HepG2 (cell line): ENCODE results near the gene SKIC2. TPM values are rescaled to one million over a fixed set of nuclear protein-coding genes. Genes with fewer than 3 reads are reported as not detected.
A peak's percentile ranks its signal among the peaks of the same experiment; 100 is the strongest.

ENCODE experiments used
- ADNP ChIP-seq: sonication (generic); formaldehyde crosslinking; IDR thresholded peaks from 2 replicates; pipeline ENCODE4 v1.4.0; 2020; ENCODE audit warnings: missing genetic modification reagents
- AGO2 ChIP-seq: fragments of 200-400 bp; formaldehyde crosslinking; optimal IDR thresholded peaks from 2 replicates; pipeline ENCODE3; 2017; ENCODE audit warnings: mild to moderate bottlenecking, low read depth, low read length, moderate library complexity
- CEBPG ChIP-seq: IDR thresholded peaks from 2 replicates; pipeline ENCODE4 v1.6.1; 2016
- HDAC1 ChIP-seq: sonication (generic); formaldehyde crosslinking; IDR thresholded peaks from 2 replicates; pipeline ENCODE4 v1.5.1; 2020; ENCODE audit warnings: mild to moderate bottlenecking, missing genetic modification reagents
- IKZF4 ChIP-seq: sonication (generic); formaldehyde crosslinking; IDR thresholded peaks from 2 replicates; pipeline ENCODE4 v1.5.1; 2020; ENCODE audit warnings: borderline replicate concordance, mild to moderate bottlenecking, low read depth, missing genetic modification reagents; ENCODE audit errors: not compliant biosample characterization
- NCOR1 ChIP-seq: fragments of 200-600 bp; sonication (generic); IDR thresholded peaks from 2 replicates; pipeline ENCODE4 v1.7.0; 2017; ENCODE audit warnings: antibody characterized with exemption, low read length, borderline replicate concordance
- RAD51 ChIP-seq: fragments of 450-650 bp; IDR thresholded peaks from 2 replicates; pipeline ENCODE4 v1.6.1; 2016; ENCODE audit warnings: borderline replicate concordance
- SAP130 ChIP-seq: IDR thresholded peaks from 2 replicates; pipeline ENCODE4 v1.6.1; 2016; ENCODE audit warnings: low read depth
- SMARCE1 ChIP-seq: fragments of 450-650 bp; IDR thresholded peaks from 2 replicates; pipeline ENCODE4 v1.6.1; 2017; ENCODE audit warnings: borderline replicate concordance
- ZBTB14 ChIP-seq: sonication (generic); formaldehyde crosslinking; IDR thresholded peaks from 2 replicates; pipeline ENCODE4 v1.4.0; 2020; ENCODE audit warnings: missing genetic modification reagents
- ZBTB38 ChIP-seq: sonication (generic); formaldehyde crosslinking; IDR thresholded peaks from 2 replicates; pipeline ENCODE4 v1.5.1; 2020; ENCODE audit warnings: mild to moderate bottlenecking, missing genetic modification reagents
- ZNF451 ChIP-seq: sonication (generic); formaldehyde crosslinking; IDR thresholded peaks from 2 replicates; pipeline ENCODE4 v1.5.0; 2020; ENCODE audit warnings: mild to moderate bottlenecking, missing genetic modification reagents
- ZNF687 ChIP-seq: sonication (generic); formaldehyde crosslinking; IDR thresholded peaks from 2 replicates; pipeline ENCODE4 v1.5.1; 2020; ENCODE audit warnings: mild to moderate bottlenecking, missing genetic modification reagents, moderate library complexity
- ZSCAN21 ChIP-seq: sonication (generic); formaldehyde crosslinking; IDR thresholded peaks from 2 replicates; pipeline ENCODE4 v1.8.0; 2022; ENCODE audit warnings: mild to moderate bottlenecking, missing genetic modification reagents, moderate library complexity, borderline replicate concordance
- polyA plus RNA-seq, 8 experiments: library from polyadenylated mRNA; depleted of rRNA in 3 of 8; stranded (reverse) in 7 of 8; unstranded in 1 of 8; fragments of >200 nt; fragmentation: Illumina TruSeq in 4 of 8; extraction: Trizol in 4 of 8; gene quantifications; 2 replicates each; pipeline versions ENCODE4 v1.2.1 to v1.2.3, GENCODE V29; 2011 to 2016; ENCODE audit warnings: low read depth in 4 of 8, missing spikeins in 1 of 8, mixed read lengths in 1 of 8; ENCODE audit not compliant: insufficient read depth in 1 of 8
- total RNA-seq, 5 experiments: library from RNA; depleted of rRNA; stranded (reverse); fragments of >200 nt; fragmentation: Illumina TruSeq; extraction: Trizol; gene quantifications; 2 replicates each; pipeline ENCODE4 v1.2.3, GENCODE V29; 2016; ENCODE audit warnings: low read depth in 1 of 5
- TF ChIP-seq, protein P1 (sequence below): sonication (generic); formaldehyde crosslinking; IDR thresholded peaks from 2 replicates; pipeline ENCODE4 v1.5.1; 2020; ENCODE audit warnings: mild to moderate bottlenecking, missing genetic modification reagents, borderline replicate concordance
- TF ChIP-seq, protein P2 (sequence below): sonication (generic); formaldehyde crosslinking; IDR thresholded peaks from 2 replicates; pipeline ENCODE4 v1.4.0; 2020; ENCODE audit warnings: missing genetic modification reagents, borderline replicate concordance
- TF ChIP-seq, protein P3 (sequence below): sonication (generic); formaldehyde crosslinking; conservative IDR thresholded peaks from 2 replicates; pipeline ENCODE4 v1.4.0; 2020; ENCODE audit warnings: missing genetic modification reagents

SKIC2 gene
- total and polyA plus RNA-seq, 2 of the 13 experiments (the other 11 are each of a cell fraction or from before 2014, with no cell fraction given), result 67.1 to 68.4 TPM

DNA sequence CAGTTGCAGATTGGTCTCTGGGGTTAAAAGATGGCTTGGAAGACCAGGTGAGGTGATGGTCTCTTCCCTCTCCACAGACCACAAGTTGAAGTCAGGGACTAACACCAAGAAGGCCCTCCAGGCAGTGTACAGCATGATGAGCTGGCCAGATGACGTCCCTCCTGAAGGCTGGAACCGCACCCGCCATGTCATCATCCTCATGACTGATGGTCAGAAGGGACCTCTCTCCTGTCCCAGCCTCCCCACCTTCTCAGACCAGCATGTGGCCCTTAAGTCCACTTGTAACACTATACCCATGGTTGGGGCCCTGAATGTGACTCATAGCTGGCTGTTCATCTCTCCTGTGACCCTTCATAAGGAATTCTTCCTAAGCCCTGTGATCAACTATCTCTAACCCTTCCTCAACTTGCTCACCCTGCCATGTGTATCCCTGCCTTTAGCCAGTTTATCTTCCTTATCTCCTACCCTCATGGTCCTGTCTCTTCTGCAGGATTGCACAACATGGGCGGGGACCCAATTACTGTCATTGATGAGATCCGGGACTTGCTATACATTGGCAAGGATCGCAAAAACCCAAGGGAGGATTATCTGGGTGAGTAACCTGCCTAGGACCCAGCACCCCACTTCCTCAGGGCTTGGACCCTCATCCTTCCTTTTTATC, 10.1 kb upstream of the SKIC2 start (continued):
- TF ChIP-seq, protein P1, sequence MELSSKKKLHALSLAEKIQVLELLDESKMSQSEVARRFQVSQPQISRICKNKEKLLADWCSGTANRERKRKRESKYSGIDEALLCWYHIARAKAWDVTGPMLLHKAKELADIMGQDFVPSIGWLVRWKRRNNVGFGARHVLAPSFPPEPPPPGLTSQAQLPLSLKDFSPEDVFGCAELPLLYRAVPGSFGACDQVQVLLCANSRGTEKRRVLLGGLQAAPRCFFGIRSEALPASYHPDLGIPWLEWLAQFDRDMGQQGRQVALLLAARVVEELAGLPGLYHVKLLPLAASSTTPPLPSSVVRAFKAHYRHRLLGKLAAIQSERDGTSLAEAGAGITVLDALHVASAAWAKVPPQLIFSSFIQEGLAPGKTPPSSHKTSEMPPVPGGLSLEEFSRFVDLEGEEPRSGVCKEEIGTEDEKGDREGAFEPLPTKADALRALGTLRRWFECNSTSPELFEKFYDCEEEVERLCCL (CRISPR knock-in tag), result no peak
- TF ChIP-seq SMARCE1 (no peak), ZNF687 (CRISPR knock-in tag) (peak; percentile 20; the same call in 1 of the 2 replicates), RAD51 (no peak), AGO2 (peak; percentile 54), IKZF4 (CRISPR knock-in tag) (no peak), ZSCAN21 (CRISPR knock-in tag) (no peak), ZNF451 (CRISPR knock-in tag) (no peak), SAP130 (CRISPR knock-in tag) (0 out of 2 replicates have a peak, but pooled peaks have one; percentile 12), HDAC1 (CRISPR knock-in tag) (no peak), NCOR1 (no peak), CEBPG (CRISPR knock-in tag) (peak; percentile 65; the same call in 1 of the 2 replicates), ZBTB38 (CRISPR knock-in tag) (no peak), ZBTB14 (CRISPR knock-in tag) (no peak), ADNP (no peak)
- TF ChIP-seq, protein P2, sequence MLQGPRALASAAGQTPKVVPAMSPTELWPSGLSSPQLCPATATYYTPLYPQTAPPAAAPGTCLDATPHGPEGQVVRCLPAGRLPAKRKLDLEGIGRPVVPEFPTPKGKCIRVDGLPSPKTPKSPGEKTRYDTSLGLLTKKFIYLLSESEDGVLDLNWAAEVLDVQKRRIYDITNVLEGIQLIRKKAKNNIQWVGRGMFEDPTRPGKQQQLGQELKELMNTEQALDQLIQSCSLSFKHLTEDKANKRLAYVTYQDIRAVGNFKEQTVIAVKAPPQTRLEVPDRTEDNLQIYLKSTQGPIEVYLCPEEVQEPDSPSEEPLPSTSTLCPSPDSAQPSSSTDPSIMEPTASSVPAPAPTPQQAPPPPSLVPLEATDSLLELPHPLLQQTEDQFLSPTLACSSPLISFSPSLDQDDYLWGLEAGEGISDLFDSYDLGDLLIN (CRISPR knock-in tag), result no peak
- TF ChIP-seq, protein P3, sequence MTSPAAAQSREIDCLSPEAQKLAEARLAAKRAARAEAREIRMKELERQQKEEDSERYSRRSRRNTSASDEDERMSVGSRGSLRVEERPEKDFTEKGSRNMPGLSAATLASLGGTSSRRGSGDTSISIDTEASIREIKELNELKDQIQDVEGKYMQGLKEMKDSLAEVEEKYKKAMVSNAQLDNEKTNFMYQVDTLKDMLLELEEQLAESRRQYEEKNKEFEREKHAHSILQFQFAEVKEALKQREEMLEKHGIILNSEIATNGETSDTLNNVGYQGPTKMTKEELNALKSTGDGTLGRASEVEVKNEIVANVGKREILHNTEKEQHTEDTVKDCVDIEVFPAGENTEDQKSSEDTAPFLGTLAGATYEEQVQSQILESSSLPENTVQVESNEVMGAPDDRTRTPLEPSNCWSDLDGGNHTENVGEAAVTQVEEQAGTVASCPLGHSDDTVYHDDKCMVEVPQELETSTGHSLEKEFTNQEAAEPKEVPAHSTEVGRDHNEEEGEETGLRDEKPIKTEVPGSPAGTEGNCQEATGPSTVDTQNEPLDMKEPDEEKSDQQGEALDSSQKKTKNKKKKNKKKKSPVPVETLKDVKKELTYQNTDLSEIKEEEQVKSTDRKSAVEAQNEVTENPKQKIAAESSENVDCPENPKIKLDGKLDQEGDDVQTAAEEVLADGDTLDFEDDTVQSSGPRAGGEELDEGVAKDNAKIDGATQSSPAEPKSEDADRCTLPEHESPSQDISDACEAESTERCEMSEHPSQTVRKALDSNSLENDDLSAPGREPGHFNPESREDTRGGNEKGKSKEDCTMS (CRISPR knock-in tag), result no peak
